ENCODE measurements around the gene CRCP. TPM values are rescaled to one million over a fixed set of nuclear protein-coding genes. Genes with fewer than 3 reads are reported as not detected.
"Not testable (repeated sequence)": the region's sequence is repeated elsewhere in the genome, so short reads cannot be mapped to it uniquely, and the experiment has no call there.

The CRCP gene
- total RNA-seq, 1 donor from 2014 or later: 26.6 TPM

DNA sequence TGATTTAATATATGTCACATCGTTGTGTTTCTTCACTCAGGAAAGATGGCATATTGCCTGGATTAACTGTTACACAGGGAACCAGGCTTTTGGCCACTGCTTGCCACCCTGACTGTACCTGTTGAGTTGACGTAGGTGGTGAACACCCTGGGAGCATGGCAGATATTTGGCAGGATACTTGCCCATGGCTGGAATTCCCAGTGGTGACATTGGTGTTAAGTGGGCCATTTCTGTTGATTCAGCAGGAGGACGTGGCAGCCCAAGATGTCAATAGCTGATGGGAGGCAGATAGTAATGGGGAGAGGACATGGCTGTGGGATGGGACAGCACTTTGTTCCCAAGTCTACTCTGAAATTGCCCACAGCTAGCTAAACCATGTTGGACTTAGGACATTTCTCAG lies 12.5 kb downstream of the CRCP start:
- not testable (repeated sequence) for H3K9me3 ChIP-seq (ENCODE audit: control insufficient read depth in 3 of 3, low read length in 3 of 3); H3K27ac ChIP-seq (ENCODE audit: low read depth, low read length); H3K27me3 ChIP-seq (ENCODE audit: control insufficient read depth in 3 of 3, insufficient read depth in 3 of 3, low read length in 3 of 3); H3K4me3 ChIP-seq (ENCODE audit: low read length in 3 of 3); H3K9ac ChIP-seq (ENCODE audit: low read depth in 1 of 3, low read length in 3 of 3)
- Histone ChIP-seq H3K4me1 (ENCODE audit: control insufficient read depth in 3 of 3, insufficient read depth in 3 of 3, low read length in 3 of 3) (peaks cover 8 to 29% (median 21%) of the 10 kb centered on the region in 3 donors), H3K36me3 (ENCODE audit: control insufficient read depth in 3 of 3, insufficient read depth in 3 of 3, low read length in 3 of 3) (peaks cover 9 to 13% (median 9%) of the 10 kb centered on the region in 3 donors)

DNA sequence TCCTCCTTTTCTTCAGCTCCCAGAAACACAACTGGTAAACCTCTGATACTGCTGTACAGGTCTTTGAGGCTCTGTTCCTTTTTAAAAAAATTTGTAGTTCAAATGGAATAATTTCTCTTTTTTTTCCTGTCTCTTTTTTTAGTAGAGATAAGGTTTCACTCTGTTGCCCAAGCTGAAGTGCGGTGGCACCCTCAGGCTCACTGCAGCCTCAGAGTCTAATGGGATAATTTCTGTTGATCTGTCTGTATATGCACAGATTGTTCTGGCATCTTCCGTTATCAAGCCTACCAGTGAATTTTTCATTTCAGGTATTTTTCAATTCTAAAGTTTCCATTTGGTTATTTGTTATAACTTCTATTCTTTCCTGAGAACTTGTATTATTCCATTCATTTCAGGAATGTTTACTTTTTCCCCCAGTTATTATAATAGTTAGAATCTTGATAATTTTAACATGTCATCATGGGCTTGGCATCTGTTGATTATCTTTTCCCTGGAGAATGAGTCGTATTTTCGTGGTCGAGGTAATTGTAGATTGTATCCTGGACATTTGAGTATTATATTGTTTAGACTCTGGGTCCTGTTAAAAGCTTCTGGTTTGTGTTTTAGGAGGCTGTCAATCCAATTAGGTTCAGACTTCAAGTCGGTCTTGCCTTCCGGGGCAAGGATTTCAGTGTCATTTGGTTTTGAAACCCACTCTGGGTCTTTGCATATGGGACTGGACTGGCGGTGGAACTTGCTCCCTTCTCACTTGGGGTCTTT lies 24.5 kb downstream of the CRCP start:
- H3K4me3 ChIP-seq (ENCODE audit: low read length in 3 of 3): no peak overlapping the region
- peaks cover 0 to 16% (median 9%) of the 10 kb centered on the region in 3 donors for H3K4me1 ChIP-seq (ENCODE audit: control insufficient read depth in 3 of 3, insufficient read depth in 3 of 3, low read length in 3 of 3)
- peaks cover 18 to 49% (median 34%) of the 10 kb centered on the region in 3 donors for H3K36me3 ChIP-seq (ENCODE audit: control insufficient read depth in 3 of 3, insufficient read depth in 3 of 3, low read length in 3 of 3)
- H3K9ac ChIP-seq (ENCODE audit: low read depth in 1 of 3, low read length in 3 of 3): no peak overlapping the region
- H3K27ac ChIP-seq (ENCODE audit: low read depth, low read length): no peak overlapping the region
- no peaks in the 10 kb centered on the region for H3K9me3 ChIP-seq (ENCODE audit: control insufficient read depth in 3 of 3, low read length in 3 of 3)
- H3K27me3 ChIP-seq (ENCODE audit: control insufficient read depth in 3 of 3, insufficient read depth in 3 of 3, low read length in 3 of 3): no peaks in the 10 kb centered on the region

DNA sequence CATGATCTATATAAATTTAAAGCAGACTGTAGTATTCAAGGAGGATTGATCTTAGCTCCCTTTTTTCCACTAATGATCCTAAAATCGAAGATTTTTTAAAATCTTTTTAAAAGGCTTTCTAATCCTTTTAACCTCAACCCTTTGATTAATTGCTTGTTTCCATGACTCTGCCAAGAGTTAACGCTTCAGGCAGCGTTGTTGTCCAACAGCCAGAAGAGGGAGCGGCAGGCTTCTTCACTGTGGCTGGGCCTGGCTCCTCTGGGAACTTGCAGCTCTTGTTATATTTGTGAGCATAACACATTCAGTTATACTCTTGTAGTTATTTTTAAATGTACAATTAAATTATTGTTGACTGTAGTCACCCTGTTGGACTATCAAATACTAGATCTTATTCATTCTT lies 26.3 kb downstream of the CRCP start:
- Histone ChIP-seq H3K9ac (ENCODE audit: low read depth in 1 of 3, low read length in 3 of 3) (no peak overlapping the region), H3K9me3 (ENCODE audit: control insufficient read depth in 3 of 3, low read length in 3 of 3) (no peaks in the 10 kb centered on the region), H3K27me3 (ENCODE audit: control insufficient read depth in 3 of 3, insufficient read depth in 3 of 3, low read length in 3 of 3) (no peaks in the 10 kb centered on the region), H3K36me3 (ENCODE audit: control insufficient read depth in 3 of 3, insufficient read depth in 3 of 3, low read length in 3 of 3) (peaks cover 25 to 53% (median 36%) of the 10 kb centered on the region in 3 donors), H3K4me1 (ENCODE audit: control insufficient read depth in 3 of 3, insufficient read depth in 3 of 3, low read length in 3 of 3) (peaks cover 0 to 13% (median 9%) of the 10 kb centered on the region in 3 donors), H3K27ac (ENCODE audit: low read depth, low read length) (no peak overlapping the region), H3K4me3 (ENCODE audit: low read length in 3 of 3) (no peak overlapping the region)

DNA sequence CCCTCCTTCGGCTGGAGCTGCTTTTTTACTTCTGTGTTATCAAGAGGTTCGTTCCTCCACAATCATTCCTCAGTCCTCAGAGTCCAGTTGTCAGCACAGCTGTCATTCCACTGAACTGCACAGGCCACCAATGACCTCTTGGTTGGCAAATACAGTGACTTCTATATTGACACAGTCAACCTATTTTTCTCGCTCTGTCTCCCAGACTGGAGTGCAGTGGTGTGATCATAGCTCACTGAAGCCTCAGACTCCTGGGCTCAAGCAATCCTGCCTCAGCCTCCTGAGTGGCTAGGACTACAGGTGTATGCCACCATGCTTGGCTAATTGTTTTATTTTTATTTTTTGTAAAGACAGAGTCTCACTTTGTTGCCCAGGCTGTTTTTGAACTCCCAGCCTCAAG lies 27.7 kb downstream of the CRCP start:
- Histone ChIP-seq H3K27ac (ENCODE audit: low read depth, low read length) (no peak overlapping the region), H3K27me3 (ENCODE audit: control insufficient read depth in 3 of 3, insufficient read depth in 3 of 3, low read length in 3 of 3) (no peaks in the 10 kb centered on the region), H3K4me3 (ENCODE audit: low read length in 3 of 3) (no peak overlapping the region), H3K9ac (ENCODE audit: low read depth in 1 of 3, low read length in 3 of 3) (no peak overlapping the region), H3K9me3 (ENCODE audit: control insufficient read depth in 3 of 3, low read length in 3 of 3) (no peaks in the 10 kb centered on the region), H3K4me1 (ENCODE audit: control insufficient read depth in 3 of 3, insufficient read depth in 3 of 3, low read length in 3 of 3) (peaks cover 5 to 13% (median 12%) of the 10 kb centered on the region in 3 donors), H3K36me3 (ENCODE audit: control insufficient read depth in 3 of 3, insufficient read depth in 3 of 3, low read length in 3 of 3) (peaks cover 27 to 52% (median 36%) of the 10 kb centered on the region in 3 donors)

DNA sequence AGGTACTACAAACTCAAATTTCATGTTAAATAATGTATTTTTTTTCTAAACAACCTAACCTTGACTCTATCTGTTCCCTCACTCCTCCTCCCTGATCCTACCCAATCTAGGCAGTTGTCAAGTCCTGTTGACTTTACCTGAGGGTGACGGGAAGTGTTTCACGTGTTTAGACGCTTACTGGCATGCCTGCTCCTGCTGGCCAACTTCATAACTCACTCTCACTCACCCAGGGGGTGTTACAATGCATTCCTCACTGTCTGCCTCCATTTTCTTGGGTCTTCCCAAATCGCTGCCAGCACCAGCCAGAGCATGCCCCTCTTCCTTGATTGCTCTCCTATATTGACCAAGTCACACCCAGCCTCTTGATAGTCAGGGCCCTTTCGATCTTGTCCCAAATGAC lies 28.3 kb downstream of the CRCP start:
- Histone ChIP-seq H3K36me3 (ENCODE audit: control insufficient read depth in 3 of 3, insufficient read depth in 3 of 3, low read length in 3 of 3) (peaks cover 29 to 50% (median 38%) of the 10 kb centered on the region in 3 donors), H3K4me1 (ENCODE audit: control insufficient read depth in 3 of 3, insufficient read depth in 3 of 3, low read length in 3 of 3) (peaks cover 5 to 13% (median 12%) of the 10 kb centered on the region in 3 donors), H3K27me3 (ENCODE audit: control insufficient read depth in 3 of 3, insufficient read depth in 3 of 3, low read length in 3 of 3) (no peaks in the 10 kb centered on the region), H3K4me3 (ENCODE audit: low read length in 3 of 3) (no peak overlapping the region), H3K9me3 (ENCODE audit: control insufficient read depth in 3 of 3, low read length in 3 of 3) (no peaks in the 10 kb centered on the region), H3K27ac (ENCODE audit: low read depth, low read length) (no peak overlapping the region), H3K9ac (ENCODE audit: low read depth in 1 of 3, low read length in 3 of 3) (no peak overlapping the region)

DNA sequence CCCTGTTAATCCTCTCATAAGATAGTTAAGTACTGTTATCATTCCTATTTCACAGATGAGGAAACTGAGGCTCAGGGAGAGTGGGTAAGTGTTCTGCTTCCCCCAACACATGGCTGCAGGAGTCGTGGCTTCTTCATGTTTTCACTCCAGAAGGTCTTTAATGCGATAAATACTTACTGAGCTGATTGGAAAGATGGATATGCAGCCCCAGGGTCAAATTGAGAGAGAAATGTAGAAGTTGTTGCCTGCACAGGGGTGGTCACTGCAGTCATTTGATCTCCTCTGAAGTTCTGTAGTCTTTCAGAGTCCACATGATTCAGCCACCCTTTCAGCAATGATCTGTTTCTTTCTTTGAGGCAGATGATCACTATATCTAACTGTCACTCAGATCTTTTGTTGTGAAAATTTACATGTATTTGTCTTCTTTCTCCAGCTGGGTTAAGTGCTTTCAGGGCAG lies 29.3 kb downstream of the CRCP start:
- no peaks in the 10 kb centered on the region for H3K27me3 ChIP-seq (ENCODE audit: control insufficient read depth in 3 of 3, insufficient read depth in 3 of 3, low read length in 3 of 3)
- no peak overlapping the region for H3K9ac ChIP-seq (ENCODE audit: low read depth in 1 of 3, low read length in 3 of 3)
- peak overlapping the region; percentile 1 for H3K27ac ChIP-seq (ENCODE audit: low read depth, low read length)
- H3K4me3 ChIP-seq (ENCODE audit: low read length in 3 of 3): no peak overlapping the region
- H3K9me3 ChIP-seq (ENCODE audit: control insufficient read depth in 3 of 3, low read length in 3 of 3): no peaks in the 10 kb centered on the region
- peaks cover 5 to 13% (median 12%) of the 10 kb centered on the region in 3 donors for H3K4me1 ChIP-seq (ENCODE audit: control insufficient read depth in 3 of 3, insufficient read depth in 3 of 3, low read length in 3 of 3)
- peaks cover 32 to 49% (median 41%) of the 10 kb centered on the region in 3 donors for H3K36me3 ChIP-seq (ENCODE audit: control insufficient read depth in 3 of 3, insufficient read depth in 3 of 3, low read length in 3 of 3)

DNA sequence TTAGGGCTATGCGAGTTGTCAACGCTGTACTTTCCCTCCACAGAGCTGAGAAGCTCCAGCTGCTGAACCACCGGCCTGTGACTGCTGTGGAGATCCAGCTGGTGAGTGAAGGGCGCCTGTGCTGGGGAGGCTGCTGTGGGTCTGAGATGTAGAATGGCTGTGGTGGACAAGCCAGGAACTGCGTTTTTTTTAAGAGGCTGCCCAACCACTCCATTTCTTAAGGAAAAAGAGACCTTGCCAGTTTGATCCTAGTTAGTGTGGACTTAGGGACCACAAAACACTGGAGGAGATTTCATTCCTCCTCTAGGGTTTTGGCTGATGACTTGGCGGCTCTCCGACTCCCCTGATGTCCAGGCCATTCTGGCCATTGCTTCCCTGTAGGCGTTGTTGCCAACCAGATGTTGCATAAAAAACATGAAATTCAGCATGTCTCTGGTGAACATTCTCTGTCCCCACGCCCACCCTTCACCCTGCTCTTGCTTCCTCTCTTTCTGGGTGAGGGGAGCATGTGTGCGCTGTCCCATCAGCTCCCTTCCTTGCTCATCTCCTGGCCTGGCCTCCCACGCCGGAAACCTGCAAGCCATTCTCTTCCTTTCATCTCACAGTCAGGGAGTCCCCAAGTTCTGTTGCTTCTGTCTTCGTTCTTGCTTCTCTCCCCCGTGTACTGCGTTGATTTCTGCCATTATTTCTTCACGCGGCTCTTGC lies 30.9 kb downstream of the CRCP start:
- no peaks in the 10 kb centered on the region for H3K27me3 ChIP-seq (ENCODE audit: control insufficient read depth in 3 of 3, insufficient read depth in 3 of 3, low read length in 3 of 3)
- H3K4me3 ChIP-seq (ENCODE audit: low read length in 3 of 3): no peak overlapping the region
- no peak overlapping the region for H3K9ac ChIP-seq (ENCODE audit: low read depth in 1 of 3, low read length in 3 of 3)
- H3K9me3 ChIP-seq (ENCODE audit: control insufficient read depth in 3 of 3, low read length in 3 of 3): no peaks in the 10 kb centered on the region
- H3K36me3 ChIP-seq (ENCODE audit: control insufficient read depth in 3 of 3, insufficient read depth in 3 of 3, low read length in 3 of 3): peaks cover 32 to 49% (median 35%) of the 10 kb centered on the region in 3 donors
- peaks cover 9 to 18% (median 15%) of the 10 kb centered on the region in 3 donors for H3K4me1 ChIP-seq (ENCODE audit: control insufficient read depth in 3 of 3, insufficient read depth in 3 of 3, low read length in 3 of 3)
- H3K27ac ChIP-seq (ENCODE audit: low read depth, low read length): no peak overlapping the region

DNA sequence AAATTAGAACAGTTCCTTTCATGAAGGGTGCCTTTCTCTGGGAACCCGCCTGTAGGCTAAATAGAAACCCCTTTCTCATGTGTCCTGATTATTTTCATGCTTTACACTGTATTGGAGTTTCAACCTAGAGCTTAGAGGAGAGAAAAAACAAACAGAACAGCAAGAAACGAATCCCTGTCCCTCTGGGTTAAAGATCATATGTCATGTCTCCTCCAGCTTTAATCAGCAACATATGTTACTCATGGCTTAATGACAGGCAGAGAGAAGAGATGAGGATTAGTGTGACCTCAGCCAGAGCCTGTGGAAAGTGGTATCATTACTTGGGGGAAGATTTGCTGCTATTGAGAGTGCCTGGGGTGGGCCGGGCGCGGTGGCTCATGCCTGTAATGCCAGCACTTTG lies 32.1 kb downstream of the CRCP start:
- H3K36me3 ChIP-seq (ENCODE audit: control insufficient read depth in 3 of 3, insufficient read depth in 3 of 3, low read length in 3 of 3): peaks cover 29 to 39% (median 33%) of the 10 kb centered on the region in 3 donors
- no peaks in the 10 kb centered on the region for H3K9me3 ChIP-seq (ENCODE audit: control insufficient read depth in 3 of 3, low read length in 3 of 3)
- no peak overlapping the region for H3K27ac ChIP-seq (ENCODE audit: low read depth, low read length)
- H3K4me1 ChIP-seq (ENCODE audit: control insufficient read depth in 3 of 3, insufficient read depth in 3 of 3, low read length in 3 of 3): peaks cover 16 to 23% (median 17%) of the 10 kb centered on the region in 3 donors
- no peaks in the 10 kb centered on the region for H3K27me3 ChIP-seq (ENCODE audit: control insufficient read depth in 3 of 3, insufficient read depth in 3 of 3, low read length in 3 of 3)
- no peak overlapping the region for H3K4me3 ChIP-seq (ENCODE audit: low read length in 3 of 3)
- H3K9ac ChIP-seq (ENCODE audit: low read depth in 1 of 3, low read length in 3 of 3): no peak overlapping the region

DNA sequence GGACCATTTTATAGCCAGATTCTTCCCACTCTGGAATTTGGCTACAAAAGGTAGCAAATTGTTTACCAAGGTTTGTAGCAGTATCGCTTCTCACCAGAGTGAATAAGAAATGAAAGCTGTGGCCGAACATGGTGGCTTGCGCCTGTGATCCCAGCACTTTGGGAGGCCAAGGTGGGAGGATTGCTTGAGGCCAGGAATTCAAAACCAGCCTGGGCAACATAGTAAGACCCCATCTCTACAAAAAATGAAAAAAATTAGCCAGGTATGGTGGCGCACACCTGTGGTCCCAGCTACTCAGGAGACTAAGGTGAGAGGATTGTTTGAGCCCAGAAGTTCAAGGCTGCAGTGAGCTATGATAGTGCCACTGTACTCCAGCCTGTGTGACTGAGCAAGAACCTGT lies 33.0 kb downstream of the CRCP start:
- H3K27ac ChIP-seq (ENCODE audit: low read depth, low read length); H3K27me3 ChIP-seq (ENCODE audit: control insufficient read depth in 3 of 3, insufficient read depth in 3 of 3, low read length in 3 of 3); H3K9me3 ChIP-seq (ENCODE audit: control insufficient read depth in 3 of 3, low read length in 3 of 3); H3K9ac ChIP-seq (ENCODE audit: low read depth in 1 of 3, low read length in 3 of 3); H3K4me3 ChIP-seq (ENCODE audit: low read length in 3 of 3): not testable (repeated sequence)
- peaks cover 22 to 25% (median 25%) of the 10 kb centered on the region in 3 donors for H3K4me1 ChIP-seq (ENCODE audit: control insufficient read depth in 3 of 3, insufficient read depth in 3 of 3, low read length in 3 of 3)
- peaks cover 28 to 37% (median 32%) of the 10 kb centered on the region in 3 donors for H3K36me3 ChIP-seq (ENCODE audit: control insufficient read depth in 3 of 3, insufficient read depth in 3 of 3, low read length in 3 of 3)

DNA sequence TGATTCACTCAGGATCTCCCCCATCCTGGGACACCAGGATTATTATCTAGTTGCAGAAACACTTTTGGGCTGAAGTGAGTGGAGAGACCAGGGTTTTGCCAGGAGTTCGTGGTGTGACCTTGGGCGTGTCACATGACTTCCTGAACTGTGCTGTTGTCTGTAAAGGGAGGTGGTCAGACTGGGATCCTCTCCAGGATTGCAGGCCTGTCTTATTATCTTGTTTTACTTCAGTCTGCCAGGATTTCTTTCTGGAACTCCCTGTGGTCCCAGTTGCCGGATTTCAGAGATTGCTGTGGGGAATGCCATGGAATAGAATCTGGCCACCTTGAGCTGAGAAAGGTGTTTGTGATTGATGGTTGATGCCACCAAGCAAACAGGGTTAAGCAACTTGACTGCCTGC lies 35.8 kb downstream of the CRCP start:
- H3K4me3 ChIP-seq (ENCODE audit: low read length in 3 of 3): peak overlapping the region in 2 of 3 donors; percentile 1 to 5
- peaks cover 18 to 26% (median 26%) of the 10 kb centered on the region in 3 donors for H3K4me1 ChIP-seq (ENCODE audit: control insufficient read depth in 3 of 3, insufficient read depth in 3 of 3, low read length in 3 of 3)
- peak overlapping the region; percentile 70 for H3K27ac ChIP-seq (ENCODE audit: low read depth, low read length)
- peak overlapping the region in 1 of 3 donors; percentile 42 for H3K9ac ChIP-seq (ENCODE audit: low read depth in 1 of 3, low read length in 3 of 3)
- no peaks in the 10 kb centered on the region for H3K9me3 ChIP-seq (ENCODE audit: control insufficient read depth in 3 of 3, low read length in 3 of 3)
- H3K36me3 ChIP-seq (ENCODE audit: control insufficient read depth in 3 of 3, insufficient read depth in 3 of 3, low read length in 3 of 3): peaks cover 28 to 32% (median 28%) of the 10 kb centered on the region in 3 donors
- no peaks in the 10 kb centered on the region for H3K27me3 ChIP-seq (ENCODE audit: control insufficient read depth in 3 of 3, insufficient read depth in 3 of 3, low read length in 3 of 3)
